Panc1 (cell line): Measurements from ENCODE around the gene HCN2.

Source experiments
- CTCF ChIP-seq: fragments of 450-650 bp; IDR thresholded peaks from 2 replicates; pipeline ENCODE4 v1.5.1; 2017; ENCODE audit warnings: mild to moderate bottlenecking
- REST ChIP-seq, 2 experiments: IDR thresholded peaks; 2 replicates each; pipeline ENCODE4 v1.6.1; 2011 to 2012; ENCODE audit warnings: low read depth in 2 of 2, control low read depth in 1 of 2, low read length in 1 of 2, mild to moderate bottlenecking in 1 of 2, moderate library complexity in 1 of 2; ENCODE audit not compliant: insufficient read depth in 1 of 2
- SIN3A ChIP-seq: IDR thresholded peaks from 2 replicates; pipeline ENCODE4 v1.6.1; 2012; ENCODE audit warnings: low read depth, mild to moderate bottlenecking, low read length, moderate library complexity, borderline replicate concordance; ENCODE audit not compliant: insufficient read depth

GRCh38 chr19:558770-559439 is 30.8 kb upstream of the HCN2 start:
- TF ChIP-seq CTCF (no peak), SIN3A (no peak), REST (IDR thresholded peaks at IDR 0.05; ENCODE audit: insufficient read depth in 1 of 2, low read depth in 2 of 2, low read length in 1 of 2) (no peak)
